Dendritic cell treated with granulocyte-macrophage colony-stimulating factor and Interleukin-4, amounts not matched to agents 40 ng/mL and 50 ng/mL, for 4 days (primary cell): ENCODE measurements around the gene MAD1L1.

Experiments
- H3K27ac Mint-ChIP-seq: one replicate; pipeline ENCODE4 v1.8.0; 2022; ENCODE audit warnings: mild to moderate bottlenecking, mixed read lengths
- H3K27me3 Mint-ChIP-seq: one replicate; pipeline ENCODE4 v1.8.0; 2022; ENCODE audit warnings: mild to moderate bottlenecking, mixed read lengths
- H3K36me3 Mint-ChIP-seq: one replicate; pipeline ENCODE4 v1.8.0; 2022; ENCODE audit warnings: low read depth, mixed read lengths
- H3K4me1 Mint-ChIP-seq: one replicate; pipeline ENCODE4 v1.8.0; 2022; ENCODE audit warnings: low read depth, mixed read lengths
- H3K4me3 Mint-ChIP-seq: one replicate; pipeline ENCODE4 v1.8.0; 2022; ENCODE audit warnings: mild to moderate bottlenecking, moderate library complexity, mixed read lengths
- H3K9me3 Mint-ChIP-seq: one replicate; pipeline ENCODE4 v1.8.0; 2022; ENCODE audit warnings: mixed read lengths
- intact Hi-C: fragments of 100-400 bp; cut with micrococcal nuclease; formaldehyde crosslinking; loops from one replicate; pipeline ENCODE4 v1.15.0; 2022

The MAD1L1 gene

DNA sequence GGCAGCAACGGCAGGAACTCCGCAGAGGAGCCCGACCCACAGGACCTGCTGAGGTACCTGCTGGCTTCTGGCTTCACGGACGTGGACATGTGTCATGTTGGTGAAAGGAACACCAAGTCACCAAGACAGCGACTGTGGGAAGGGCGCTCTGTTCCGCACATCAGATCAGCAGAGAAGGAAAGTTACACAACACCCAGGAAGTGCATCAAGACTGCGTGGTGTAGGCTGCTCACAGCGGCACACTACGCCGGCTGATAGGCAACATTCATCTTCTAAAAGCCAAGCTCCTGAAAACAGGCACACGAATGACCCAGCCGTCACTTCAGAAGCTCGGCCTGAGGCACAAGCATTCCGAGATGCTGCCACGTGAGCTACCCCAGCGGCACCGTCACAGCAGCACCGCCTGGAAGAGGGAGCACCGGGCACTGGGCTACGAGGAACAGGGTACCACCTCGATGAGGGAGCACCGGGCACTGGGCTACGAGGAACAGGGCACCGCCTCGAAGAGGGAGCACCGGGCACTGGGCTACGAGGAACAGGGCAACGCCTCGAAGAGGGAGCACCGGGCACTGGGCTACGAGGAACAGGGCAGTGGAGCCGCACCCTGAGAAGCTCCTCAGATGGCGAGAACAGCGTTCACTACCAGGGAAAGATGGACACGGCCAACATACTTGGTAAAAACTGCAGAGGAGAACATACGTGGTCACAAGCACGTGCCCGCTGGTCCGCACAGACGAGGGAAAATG lies 86.7 kb downstream of the MAD1L1 start:
- Mint-ChIP-seq H3K27ac (no peak overlapping the region), H3K4me3 (no peak overlapping the region)

DNA sequence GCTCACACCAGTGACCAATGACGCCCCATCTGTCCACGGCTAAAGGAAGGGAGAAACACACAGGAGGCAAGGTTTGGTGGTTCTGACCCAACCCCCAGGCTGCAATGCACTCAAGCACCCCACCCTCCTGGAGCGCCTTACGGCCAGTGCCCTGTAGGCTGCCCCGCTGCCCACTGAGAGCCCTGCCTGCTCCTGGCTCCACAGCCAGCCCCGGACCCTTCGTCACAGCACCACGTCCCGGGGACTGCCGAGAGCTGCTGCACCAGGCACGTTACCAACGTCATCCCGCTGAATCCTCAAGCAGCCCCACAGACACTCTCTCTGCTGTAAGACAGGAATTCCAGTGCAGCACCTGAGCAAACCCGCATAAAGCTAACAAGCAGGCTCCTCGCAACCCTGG lies 87.8 kb downstream of the MAD1L1 start:
- Mint-ChIP-seq H3K27me3 (no peaks in the 10 kb centered on the region), H3K4me3 (no peak overlapping the region), H3K36me3 (peaks cover 89% of the 10 kb centered on the region), H3K27ac (no peak overlapping the region), H3K9me3 (no peaks in the 10 kb centered on the region), H3K4me1 (no peaks in the 10 kb centered on the region)
- intact Hi-C loops, result no loop called here

More for the DNA sequence above, 86.7 kb downstream of the MAD1L1 start:
- H3K36me3 Mint-ChIP-seq, result peaks cover 97% of the 10 kb centered on the region
- H3K4me1 Mint-ChIP-seq, result peaks cover 7% of the 10 kb centered on the region
- intact Hi-C loops, result no loop called here
- no peaks in the 10 kb centered on the region for H3K9me3 Mint-ChIP-seq
- no peaks in the 10 kb centered on the region for H3K27me3 Mint-ChIP-seq

DNA sequence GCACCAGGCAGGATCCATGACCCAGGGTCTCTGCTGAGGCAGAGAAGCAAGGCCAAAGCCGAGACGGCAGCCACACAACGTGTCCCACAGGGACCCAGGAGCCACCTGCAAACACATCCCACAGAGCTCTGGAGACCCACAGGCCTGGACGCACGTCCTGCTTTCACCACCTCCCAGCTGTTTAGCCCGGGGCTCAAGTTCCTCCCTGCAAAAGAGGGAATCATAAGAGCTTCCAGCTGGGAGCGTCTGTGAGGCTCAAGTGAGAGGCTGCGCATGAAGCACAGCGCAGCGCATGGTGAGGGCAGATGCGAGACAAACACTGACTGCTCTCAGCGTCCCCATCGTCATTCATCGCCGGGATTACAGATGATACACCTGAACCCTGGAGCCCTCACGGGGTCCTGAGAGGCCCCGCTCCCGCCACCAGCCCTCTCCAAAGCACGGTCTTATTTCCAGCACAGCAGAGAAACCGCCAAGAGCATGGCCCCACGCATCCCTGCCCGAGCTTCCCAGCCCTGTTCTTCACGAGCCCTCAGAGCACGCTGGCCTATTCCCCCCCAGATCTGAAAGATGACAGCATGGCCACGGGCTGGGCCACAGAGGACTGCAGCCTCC lies 88.7 kb downstream of the MAD1L1 start:
- peaks cover 87% of the 10 kb centered on the region for H3K36me3 Mint-ChIP-seq
- intact Hi-C loops, result no loop called here
- H3K4me3 Mint-ChIP-seq, result no peak overlapping the region
- no peaks in the 10 kb centered on the region for H3K4me1 Mint-ChIP-seq
- H3K9me3 Mint-ChIP-seq, result no peaks in the 10 kb centered on the region
- H3K27me3 Mint-ChIP-seq, result no peaks in the 10 kb centered on the region
- H3K27ac Mint-ChIP-seq, result no peak overlapping the region

DNA sequence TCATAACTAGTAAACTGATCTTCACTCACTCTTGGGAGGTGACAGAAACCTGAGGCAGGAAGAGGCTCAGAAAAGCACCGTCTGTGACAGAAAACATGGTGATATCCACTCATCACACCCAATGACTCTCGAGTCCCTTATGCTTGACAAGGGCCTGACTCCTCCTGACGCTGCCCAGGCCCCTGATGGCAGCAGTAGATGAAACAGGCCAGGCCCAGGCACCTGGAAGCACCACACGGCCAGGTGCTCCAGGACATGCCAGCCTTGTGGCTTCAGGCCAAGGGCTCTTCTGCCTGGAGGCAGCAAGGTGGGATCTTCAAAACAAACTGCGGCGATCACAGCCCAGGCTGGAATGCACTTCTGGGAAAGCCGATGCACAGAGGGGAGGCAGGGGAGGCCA lies 89.3 kb downstream of the MAD1L1 start:
- Mint-ChIP-seq H3K27ac (no peak overlapping the region), H3K36me3 (peaks cover 81% of the 10 kb centered on the region), H3K27me3 (no peaks in the 10 kb centered on the region), H3K4me3 (no peak overlapping the region), H3K9me3 (no peaks in the 10 kb centered on the region), H3K4me1 (peaks cover 4% of the 10 kb centered on the region)
- intact Hi-C loops, result no loop called here

DNA sequence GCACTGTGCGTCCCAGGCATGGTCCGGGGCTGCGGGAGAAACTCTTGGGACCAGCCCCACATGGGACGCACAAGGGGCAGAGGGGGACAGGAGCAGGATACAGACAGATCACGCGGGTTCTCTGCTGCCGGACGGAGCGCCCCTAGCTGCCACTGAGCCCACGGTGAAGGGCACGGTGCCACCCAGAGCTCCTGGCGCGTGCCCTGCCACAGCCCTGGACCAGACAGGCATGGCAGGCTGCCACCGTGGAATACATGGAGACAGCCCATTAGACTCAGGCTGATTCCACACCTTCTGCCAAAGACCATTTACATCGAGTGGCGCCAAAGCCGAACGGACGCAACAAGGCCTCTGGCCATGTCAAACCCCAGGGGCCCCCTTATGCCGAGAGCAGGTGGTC lies 90.4 kb downstream of the MAD1L1 start:
- intact Hi-C loops, result no loop called here
- Mint-ChIP-seq H3K4me3 (no peak overlapping the region), H3K36me3 (peaks cover 81% of the 10 kb centered on the region), H3K4me1 (peaks cover 13% of the 10 kb centered on the region), H3K9me3 (no peaks in the 10 kb centered on the region), H3K27me3 (no peaks in the 10 kb centered on the region), H3K27ac (no peak overlapping the region)

DNA sequence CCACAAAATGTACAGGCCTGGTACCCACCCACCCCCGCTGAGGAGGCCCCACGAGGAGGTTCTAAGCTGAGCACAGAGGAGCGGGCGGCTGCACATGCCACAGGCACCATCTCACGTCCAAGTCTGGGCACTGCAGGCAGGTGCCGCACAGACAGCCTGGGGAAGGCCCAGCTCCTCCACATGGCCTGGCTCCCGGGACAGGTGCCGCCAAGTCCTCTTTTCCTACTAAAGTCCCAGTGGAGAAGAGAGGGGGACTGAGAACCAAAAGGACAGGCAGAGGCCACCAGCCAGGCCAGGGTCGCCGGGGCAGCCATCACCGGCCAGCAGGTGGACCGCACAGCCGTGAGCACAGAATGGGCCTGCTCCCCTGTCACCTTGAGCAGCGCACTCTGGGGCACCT lies 91.1 kb downstream of the MAD1L1 start:
- no peaks in the 10 kb centered on the region for H3K9me3 Mint-ChIP-seq
- intact Hi-C loops, result no loop called here
- no peaks in the 10 kb centered on the region for H3K27me3 Mint-ChIP-seq
- no peak overlapping the region for H3K4me3 Mint-ChIP-seq
- no peak overlapping the region for H3K27ac Mint-ChIP-seq
- H3K36me3 Mint-ChIP-seq, result peaks cover 80% of the 10 kb centered on the region
- peaks cover 13% of the 10 kb centered on the region for H3K4me1 Mint-ChIP-seq

DNA sequence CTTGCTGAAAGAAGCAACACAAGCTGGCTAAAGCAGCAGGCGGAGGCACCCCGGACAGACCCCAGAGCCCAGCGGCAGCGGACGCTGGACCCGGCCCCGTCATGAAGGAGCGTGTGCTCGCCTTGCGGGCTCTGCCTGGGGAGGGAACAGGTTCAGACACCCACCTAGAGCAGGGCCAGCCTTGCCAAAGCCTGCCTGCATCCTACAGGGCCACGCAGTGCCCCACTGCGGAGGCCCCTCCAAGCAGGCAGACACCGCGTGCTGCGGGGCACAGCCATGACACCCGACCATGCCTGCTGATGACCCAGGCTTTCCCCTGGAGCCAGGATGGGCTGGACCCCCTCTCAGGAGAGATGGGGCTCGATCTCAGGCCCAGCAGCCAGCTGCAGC lies 91.7 kb downstream of the MAD1L1 start:
- intact Hi-C loops, result no loop called here
- Mint-ChIP-seq H3K27me3 (no peaks in the 10 kb centered on the region), H3K36me3 (peaks cover 80% of the 10 kb centered on the region), H3K9me3 (no peaks in the 10 kb centered on the region), H3K4me1 (peaks cover 13% of the 10 kb centered on the region), H3K4me3 (no peak overlapping the region), H3K27ac (no peak overlapping the region)

DNA sequence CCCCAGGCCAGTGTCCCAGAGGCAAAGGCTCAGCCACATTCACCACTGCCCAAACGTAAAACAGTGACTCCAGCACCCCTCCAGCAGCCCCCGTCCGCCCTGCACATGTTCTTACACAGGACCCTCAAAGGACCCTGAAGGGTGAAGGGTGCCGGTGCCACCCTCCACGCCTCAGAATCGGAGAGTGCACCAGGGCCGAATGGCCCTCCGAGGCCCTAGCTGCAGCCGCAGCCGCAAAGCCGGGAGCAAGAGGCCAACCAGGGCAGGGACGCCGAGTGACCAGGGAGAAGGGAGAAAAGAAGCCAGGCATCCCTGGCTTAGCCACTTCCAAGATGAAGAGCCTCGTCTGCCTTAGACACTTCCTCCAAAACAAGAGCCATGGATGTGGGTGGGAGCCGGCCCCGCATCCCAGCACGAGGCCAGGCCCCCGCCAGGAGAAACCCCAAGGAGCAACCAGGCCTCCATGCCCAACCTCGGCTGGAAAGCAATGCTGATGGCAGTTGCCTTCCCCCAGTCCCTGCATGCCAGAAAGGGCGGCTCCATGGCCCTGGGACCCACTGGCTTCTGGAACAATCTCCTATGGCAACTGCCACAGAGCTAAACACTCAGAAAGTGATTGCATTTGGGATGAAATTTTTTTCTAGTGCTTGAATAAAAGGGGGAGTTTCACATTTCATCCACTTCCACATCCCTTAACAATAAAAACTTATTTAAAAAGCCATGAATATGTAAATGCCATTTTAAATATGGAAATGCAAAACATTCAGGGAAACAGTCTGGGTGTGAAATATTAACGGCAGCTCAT lies 92.3 kb downstream of the MAD1L1 start:
- H3K36me3 Mint-ChIP-seq, result peaks cover 80% of the 10 kb centered on the region
- H3K4me3 Mint-ChIP-seq, result no peak overlapping the region
- intact Hi-C loops, result no loop called here
- peaks cover 13% of the 10 kb centered on the region for H3K4me1 Mint-ChIP-seq
- no peak overlapping the region for H3K27ac Mint-ChIP-seq
- no peaks in the 10 kb centered on the region for H3K27me3 Mint-ChIP-seq
- H3K9me3 Mint-ChIP-seq, result no peaks in the 10 kb centered on the region

DNA sequence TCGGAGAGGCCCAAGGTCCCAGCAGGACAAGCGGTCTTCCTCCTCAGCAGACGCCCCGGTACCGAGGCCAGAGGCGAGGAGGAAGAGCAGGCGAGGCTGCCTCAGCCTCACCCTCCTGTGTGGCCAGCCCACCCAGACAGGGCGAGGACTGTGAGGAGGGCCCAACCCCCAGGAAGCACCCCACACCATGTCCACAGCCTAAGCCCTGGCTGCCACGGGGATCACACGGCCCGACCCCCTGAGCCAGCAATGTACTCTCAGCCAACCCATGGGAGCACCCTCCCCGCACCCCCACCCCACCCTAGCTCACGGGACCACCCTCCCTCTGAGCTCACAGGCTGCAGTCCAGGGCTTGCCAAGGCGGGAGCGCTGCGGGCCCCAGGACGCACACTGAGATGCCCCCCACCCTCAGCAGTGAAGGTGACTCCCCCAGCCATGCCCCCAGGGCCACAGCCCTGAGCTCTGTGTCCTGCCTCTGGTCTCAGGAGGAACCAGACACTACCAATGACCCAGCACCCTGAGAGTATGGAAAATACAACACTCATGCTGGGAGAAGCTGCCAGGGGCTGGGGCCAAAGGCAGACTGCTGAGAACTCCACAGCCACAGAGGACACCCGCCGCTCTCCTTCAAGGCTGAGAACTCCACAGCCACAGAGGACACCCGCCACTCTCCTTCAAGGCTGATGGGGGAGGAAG lies 93.6 kb downstream of the MAD1L1 start:
- intact Hi-C loops, result no loop called here
- peaks cover 13% of the 10 kb centered on the region for H3K4me1 Mint-ChIP-seq
- H3K27me3 Mint-ChIP-seq, result no peaks in the 10 kb centered on the region
- H3K36me3 Mint-ChIP-seq, result peaks cover 80% of the 10 kb centered on the region
- H3K4me3 Mint-ChIP-seq, result no peak overlapping the region
- H3K9me3 Mint-ChIP-seq, result no peaks in the 10 kb centered on the region
- no peak overlapping the region for H3K27ac Mint-ChIP-seq

DNA sequence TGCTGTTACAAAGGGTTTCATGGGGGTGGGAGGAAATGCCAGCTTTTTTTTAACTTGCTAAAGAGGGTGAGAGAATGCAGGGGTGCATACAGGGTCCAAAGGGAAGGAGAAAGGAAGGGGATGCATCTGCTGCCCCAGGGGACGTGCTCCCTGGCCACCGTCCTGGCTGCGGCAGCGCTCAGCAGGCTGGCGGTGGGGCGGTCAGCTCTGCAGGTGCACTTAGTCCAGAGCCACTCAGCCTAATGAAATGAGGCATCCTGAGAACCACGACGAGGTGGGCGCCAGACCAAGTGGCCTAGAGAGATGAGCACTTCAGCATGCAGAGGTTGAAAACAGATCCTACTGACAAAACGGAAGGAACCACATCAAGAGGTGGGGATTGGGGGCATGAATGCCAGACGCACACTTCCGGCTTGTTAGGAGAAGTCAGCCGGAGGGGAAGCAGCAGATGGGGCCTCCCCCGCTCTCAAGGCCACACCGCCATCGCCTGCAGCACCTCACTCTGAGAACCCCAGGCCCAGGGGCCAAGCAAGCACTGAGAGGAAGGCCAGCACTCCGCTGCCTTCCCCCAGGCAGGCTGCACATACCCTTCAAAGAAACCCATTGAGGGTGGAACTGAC lies 94.5 kb downstream of the MAD1L1 start:
- intact Hi-C loops, result no loop called here
- Mint-ChIP-seq H3K36me3 (peaks cover 80% of the 10 kb centered on the region), H3K4me3 (peak overlapping the region; percentile 4), H3K4me1 (peaks cover 13% of the 10 kb centered on the region), H3K9me3 (no peaks in the 10 kb centered on the region), H3K27ac (peak overlapping the region; percentile 72), H3K27me3 (no peaks in the 10 kb centered on the region)

DNA sequence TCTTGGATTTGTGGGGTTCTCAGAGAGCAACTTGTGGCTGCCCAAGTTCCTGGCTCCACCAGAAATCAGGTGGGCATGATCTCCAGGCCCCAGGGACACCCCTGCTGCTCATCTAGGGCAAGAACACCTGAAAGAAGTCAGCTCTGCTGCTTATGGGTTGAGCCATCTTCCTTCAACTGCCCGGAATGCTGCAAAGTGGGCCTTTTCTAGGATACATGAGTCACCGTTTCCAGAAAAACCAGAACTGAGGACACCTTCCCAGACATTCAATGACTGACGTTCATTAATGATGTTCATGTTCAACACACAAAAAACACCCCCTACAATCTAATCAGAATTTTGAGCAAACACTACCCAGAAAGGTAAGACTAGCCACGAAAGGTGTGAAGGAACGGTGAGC lies 98.0 kb downstream of the MAD1L1 start:
- H3K4me1 Mint-ChIP-seq, result peaks cover 13% of the 10 kb centered on the region
- H3K27me3 Mint-ChIP-seq, result no peaks in the 10 kb centered on the region
- H3K27ac Mint-ChIP-seq, result no peak overlapping the region
- no peak overlapping the region for H3K4me3 Mint-ChIP-seq
- H3K36me3 Mint-ChIP-seq, result peaks cover 84% of the 10 kb centered on the region
- no peaks in the 10 kb centered on the region for H3K9me3 Mint-ChIP-seq
- intact Hi-C loops, result no loop called here

DNA sequence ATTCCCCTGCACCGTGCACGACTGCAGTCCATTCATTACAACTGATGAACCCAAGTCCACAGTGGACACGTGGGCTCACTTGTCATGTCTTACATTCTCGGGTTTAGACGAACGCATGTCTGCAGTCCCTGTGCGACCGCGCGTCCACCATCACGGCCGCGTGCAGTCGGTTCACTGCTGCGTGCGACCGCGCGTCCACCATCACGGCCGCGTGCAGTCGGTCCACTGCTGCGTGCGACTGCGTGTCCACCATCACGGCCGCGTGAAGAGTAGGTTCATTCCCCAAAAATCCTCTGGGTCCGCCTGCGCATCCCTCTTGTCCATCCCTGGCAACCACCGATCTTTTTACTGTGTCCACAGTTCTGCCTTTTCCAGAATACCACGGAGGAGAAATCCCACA lies 100.5 kb downstream of the MAD1L1 start:
- H3K9me3 Mint-ChIP-seq, result no peaks in the 10 kb centered on the region
- intact Hi-C loops, result no loop called here
- H3K4me3 Mint-ChIP-seq, result no peak overlapping the region
- peaks cover 91% of the 10 kb centered on the region for H3K36me3 Mint-ChIP-seq
- H3K4me1 Mint-ChIP-seq, result no peaks in the 10 kb centered on the region
- H3K27me3 Mint-ChIP-seq, result no peaks in the 10 kb centered on the region
- no peak overlapping the region for H3K27ac Mint-ChIP-seq

DNA sequence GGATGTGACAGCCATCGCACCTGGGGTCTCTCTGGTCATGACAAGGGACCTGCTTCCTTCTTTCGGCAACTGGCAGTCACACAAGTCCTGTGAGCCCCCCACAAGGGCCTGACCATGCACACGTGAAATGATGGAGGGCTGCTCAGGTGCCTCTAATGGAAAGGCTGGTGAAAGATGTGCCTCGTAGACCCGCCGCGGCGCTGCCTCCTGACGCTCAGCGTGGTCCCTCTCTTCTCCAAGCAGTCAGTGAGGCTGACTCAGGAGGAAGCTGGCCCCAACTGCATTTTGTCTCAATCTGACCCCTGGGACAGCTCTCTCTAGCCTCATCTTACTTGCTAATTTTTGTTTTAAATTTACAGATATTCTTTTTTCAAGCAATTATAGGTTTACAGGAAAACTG lies 100.9 kb downstream of the MAD1L1 start:
- H3K27me3 Mint-ChIP-seq, result no peaks in the 10 kb centered on the region
- peaks cover 92% of the 10 kb centered on the region for H3K36me3 Mint-ChIP-seq
- no peaks in the 10 kb centered on the region for H3K9me3 Mint-ChIP-seq
- H3K4me1 Mint-ChIP-seq, result no peaks in the 10 kb centered on the region
- intact Hi-C loops, result no loop called here
- H3K4me3 Mint-ChIP-seq, result no peak overlapping the region
- H3K27ac Mint-ChIP-seq, result no peak overlapping the region
